ENCODE results near the gene BEND5.

- TF ChIP-seq, protein P1, sequence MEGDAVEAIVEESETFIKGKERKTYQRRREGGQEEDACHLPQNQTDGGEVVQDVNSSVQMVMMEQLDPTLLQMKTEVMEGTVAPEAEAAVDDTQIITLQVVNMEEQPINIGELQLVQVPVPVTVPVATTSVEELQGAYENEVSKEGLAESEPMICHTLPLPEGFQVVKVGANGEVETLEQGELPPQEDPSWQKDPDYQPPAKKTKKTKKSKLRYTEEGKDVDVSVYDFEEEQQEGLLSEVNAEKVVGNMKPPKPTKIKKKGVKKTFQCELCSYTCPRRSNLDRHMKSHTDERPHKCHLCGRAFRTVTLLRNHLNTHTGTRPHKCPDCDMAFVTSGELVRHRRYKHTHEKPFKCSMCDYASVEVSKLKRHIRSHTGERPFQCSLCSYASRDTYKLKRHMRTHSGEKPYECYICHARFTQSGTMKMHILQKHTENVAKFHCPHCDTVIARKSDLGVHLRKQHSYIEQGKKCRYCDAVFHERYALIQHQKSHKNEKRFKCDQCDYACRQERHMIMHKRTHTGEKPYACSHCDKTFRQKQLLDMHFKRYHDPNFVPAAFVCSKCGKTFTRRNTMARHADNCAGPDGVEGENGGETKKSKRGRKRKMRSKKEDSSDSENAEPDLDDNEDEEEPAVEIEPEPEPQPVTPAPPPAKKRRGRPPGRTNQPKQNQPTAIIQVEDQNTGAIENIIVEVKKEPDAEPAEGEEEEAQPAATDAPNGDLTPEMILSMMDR (IDR thresholded peaks at IDR 0.05) = no peak
- no peak for TF ChIP-seq EZH2 (IDR thresholded peaks at IDR 0.05)
- TF ChIP-seq EZH2phosphoT487 (IDR thresholded peaks at IDR 0.05) = no peak
Observed at GRCh38 chr1:48794816-48795215, 18.1 kb upstream of the BEND5 start.
